Activated CD4-positive, alpha-beta T cell treated with anti-CD3 and anti-CD28 coated beads, Interleukin-2, amount 50 U/mL, for 16 hours (primary cell): ENCODE data around the gene TUBB.
"Not testable (repeated sequence)": the region's sequence is repeated elsewhere in the genome, so short reads cannot be mapped to it uniquely, and the experiment has no call there.

Experiments used
- DNase-seq: peaks from one replicate; pipeline ENCODE4 v3.0.0-alpha.2; 2020

Gene TUBB

DNA sequence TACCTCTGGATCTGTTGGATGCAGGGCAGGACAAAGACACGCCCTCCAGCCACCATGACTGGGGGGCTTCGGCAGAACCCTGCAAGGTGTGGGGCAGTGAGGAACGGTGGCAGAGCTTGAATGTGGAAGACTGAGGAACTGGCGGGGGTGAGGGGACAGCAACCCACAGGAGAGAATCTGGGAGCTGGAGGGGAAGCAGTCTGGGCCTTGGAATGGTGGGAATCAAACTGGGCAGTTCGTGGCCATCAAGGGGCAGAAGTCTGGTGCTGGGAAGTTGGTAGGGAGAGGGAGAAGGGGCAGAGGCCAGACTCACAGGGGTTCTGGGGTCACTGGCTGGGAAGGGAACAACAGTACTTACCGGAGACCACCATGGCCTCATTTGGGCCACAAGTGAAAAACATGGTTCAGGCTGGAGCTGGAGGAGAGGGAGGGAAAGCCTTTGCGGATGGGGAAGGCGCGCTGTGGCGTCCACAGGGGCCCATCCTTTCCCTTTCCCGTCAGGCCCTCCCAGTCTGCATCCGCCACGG is 21.7 kb downstream of the TUBB start:
- no peak for DNase-seq

- DNase-seq = peak; percentile 99
Measured at GRCh38 chr6:30742316-30743098, 22.4 kb downstream of the TUBB start, which contains the start of gene FLOT1. Gene FLOT1, minus strand, starts transcription at chr6:30742687. Its CDS starts 498 bp downstream, at chr6:30742189.

DNA sequence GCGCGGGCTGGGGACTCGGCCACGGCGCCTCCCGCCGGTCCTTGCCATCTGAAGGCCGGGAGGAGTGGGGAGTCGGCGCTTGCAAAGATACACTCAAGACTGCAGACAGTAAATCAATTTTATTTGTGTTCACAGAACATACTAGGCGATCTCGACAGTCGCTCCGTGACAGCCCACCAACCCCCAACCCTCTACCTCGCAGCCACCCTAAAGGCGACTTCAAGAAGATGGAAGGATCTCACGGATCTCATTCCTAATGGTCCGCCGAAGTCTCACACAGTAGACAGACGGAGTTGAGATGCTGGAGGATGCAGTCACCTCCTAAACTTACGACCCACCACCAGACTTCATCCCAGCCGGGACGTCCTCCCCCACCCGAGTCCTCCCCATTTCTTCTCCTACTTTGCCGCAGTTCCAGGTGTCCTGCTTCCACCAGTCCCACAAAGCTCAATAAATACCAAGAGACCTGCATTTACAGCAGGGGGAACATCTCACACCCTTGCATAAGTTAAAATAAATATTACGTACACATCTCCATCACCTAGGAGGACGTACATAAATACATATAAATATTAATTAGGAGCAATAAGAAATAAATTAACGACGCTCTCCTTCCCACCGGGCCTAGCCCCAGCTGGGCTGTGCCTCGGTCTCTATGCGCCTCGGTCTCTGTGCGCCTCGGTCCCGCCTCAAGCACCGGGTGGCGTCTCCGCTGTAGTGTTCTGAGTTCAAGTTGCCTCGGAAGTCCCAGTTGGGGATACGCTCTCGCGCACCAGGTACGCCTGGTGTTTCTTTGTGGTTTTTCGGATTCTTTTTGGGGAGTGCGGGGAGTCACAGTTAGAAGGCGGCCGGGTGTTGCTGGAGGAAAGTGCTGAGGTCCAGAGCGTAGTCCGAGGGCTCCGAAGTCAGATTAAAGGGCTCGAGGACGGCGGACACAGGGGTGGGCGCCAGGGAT is 23.2 kb downstream of the TUBB start:
- DNase-seq = peak; percentile 58

- peak; percentile 92 for DNase-seq
Measured at GRCh38 chr6:30744054-30744805, 24.1 kb downstream of the TUBB start, which contains the start of gene IER3. Gene IER3, minus strand, starts transcription at chr6:30744547. Its CDS starts 29 bp downstream, at chr6:30744518.

DNA sequence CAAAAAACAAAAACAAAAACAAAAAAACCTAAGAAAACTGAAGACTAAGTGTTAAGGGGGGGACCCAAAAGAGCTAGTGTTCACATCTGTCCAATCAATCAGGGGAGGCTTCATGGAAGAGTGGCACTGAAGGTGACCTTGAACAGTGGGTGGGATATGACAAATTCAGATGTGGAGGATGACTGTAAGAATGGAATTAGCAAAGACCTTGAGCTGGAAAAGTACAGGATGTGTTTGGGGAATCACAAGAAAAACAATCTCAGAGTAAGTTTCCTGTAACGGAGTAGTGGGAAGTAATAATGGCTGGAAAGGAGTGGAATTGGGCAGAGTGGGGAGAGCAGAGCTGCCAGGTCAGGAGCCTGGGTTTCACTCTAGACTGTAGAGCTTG is 27.1 kb downstream of the TUBB start:
- DNase-seq = no peak

- no peak for DNase-seq
Measured at GRCh38 chr6:30747902-30748769, 28.0 kb downstream of the TUBB start.

DNA sequence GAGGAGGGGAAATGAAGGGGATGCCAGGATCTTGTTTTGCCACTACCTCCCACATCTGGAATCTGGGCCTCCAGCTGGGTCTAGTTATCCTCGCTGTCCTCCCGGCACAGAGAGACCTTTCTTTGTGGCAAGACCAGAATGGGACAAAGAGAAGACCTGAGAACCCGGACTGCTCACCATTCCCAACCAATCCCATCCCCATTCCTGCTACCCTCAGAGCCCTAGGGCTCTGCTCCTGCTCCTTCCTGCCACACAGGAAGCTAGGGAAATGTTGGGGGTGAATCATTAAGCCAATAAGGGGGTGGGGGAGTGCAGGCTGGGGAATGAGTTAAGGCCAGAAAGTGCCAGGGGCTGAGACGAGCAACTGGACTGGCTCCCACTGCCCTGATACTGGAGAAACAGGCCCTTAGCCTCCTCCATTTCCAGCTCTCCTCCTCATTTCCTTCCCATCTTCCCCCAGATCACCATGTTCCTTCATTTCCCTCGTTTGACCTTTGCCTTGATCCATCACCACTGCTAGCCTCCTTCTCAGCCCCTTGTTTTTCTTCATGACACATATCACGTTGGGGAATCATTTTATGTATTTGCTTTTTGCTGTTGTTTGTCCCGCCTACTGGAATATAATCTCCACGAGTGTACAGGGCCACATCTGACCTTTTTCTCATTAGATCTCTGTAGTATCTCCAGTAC is 28.8 kb downstream of the TUBB start:
- DNase-seq = no peak

GRCh38 chr6:30749554-30750378 is 29.6 kb downstream of the TUBB start:
- DNase-seq = no peak

- DNase-seq = no peak
Measured at GRCh38 chr6:30750379-30750668, 30.2 kb downstream of the TUBB start.

GRCh38 chr6:30752157-30752927 is 32.2 kb downstream of the TUBB start:
- DNase-seq = no peak

GRCh38 chr6:30754631-30755030 is 34.5 kb downstream of the TUBB start:
- no peak for DNase-seq

GRCh38 chr6:30756405-30757003 is 36.4 kb downstream of the TUBB start:
- not testable (repeated sequence) for DNase-seq

DNA sequence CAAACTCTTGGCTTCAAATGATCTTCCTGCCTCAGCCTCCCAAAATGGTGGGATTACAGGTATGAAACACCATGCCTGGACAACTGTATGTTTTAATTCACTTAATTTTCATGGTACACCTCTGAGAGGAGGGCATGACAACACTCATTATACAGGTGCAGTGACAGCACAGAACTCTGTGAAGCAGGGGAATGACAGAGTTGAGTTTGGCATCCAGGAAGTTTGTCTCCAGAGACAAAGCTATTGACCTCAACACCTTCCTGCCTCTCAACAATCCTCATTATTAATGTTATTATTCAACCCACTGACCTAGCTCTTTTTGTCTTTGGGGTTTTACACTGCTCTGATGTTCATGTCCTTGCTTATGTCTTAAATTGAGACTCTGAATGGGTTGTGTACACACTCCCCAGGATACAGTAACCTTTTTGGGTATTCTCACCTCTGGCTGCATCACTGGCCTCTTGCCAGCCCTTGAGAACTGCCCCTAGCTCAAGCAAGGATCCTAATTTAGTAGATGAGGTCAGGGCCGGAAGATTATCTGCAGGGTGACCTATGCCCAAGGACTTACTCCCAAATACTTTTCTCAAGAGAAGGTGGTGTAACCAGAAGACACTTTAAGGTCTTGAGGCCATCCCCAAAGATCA is 37.2 kb downstream of the TUBB start:
- DNase-seq = no peak

DNA sequence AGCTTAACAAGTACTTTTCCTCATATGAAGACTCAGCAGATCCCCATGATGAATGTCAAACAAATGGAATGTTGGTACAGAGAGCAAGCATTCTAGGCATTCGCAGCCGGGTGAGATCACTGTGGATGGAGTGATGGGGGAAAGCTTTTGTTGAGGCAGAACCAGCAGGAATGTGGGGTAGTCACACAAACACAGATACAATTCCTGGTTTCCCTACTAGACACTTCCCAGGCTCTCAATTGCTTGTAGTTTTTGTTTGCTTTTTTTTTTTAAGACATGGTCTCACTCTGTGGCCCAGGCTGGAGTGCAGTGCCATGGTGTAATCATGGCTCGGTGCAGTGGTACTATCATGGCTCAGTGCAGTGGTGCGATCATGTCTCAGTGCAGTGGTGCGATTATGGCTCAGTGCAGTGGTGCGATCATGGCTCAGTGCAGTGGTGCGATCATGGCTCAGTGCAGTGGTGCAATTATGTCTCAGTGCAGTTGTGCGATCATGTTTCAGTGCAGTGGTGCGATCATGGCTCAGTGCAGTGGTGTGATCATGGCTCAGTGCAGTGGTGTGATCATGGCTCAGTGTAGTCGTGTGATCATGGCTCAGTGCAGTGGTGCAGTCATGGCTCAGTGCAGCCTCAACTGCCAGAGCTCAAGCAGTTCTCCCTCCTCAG is 39.6 kb downstream of the TUBB start:
- DNase-seq = no peak

- DNase-seq = no peak
Measured at GRCh38 chr6:30760549-30760948, 40.4 kb downstream of the TUBB start.

GRCh38 chr6:30761791-30762429 is 41.8 kb downstream of the TUBB start:
- no peak for DNase-seq

DNA sequence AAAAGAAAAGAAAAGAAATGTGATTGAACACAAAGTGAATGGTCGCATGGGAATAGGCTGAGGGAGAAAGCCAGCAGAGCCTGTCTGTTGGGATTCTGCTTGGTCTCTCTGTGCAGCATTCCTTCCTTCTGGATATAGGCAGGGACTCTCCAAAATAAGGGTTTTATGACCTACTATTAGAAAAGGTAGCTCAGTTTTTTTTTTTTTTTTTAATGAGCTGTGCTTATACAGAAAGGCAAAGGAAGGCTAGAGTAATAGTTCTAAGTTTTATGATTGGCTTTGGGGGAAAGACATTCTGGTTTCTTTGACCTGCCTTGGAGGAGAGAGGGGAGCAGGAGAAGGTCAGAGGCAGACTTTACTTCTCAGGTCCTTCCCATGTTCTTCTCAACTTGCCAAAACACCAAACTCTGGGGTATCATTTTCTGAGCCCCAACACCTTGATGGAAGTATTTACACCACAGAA is 43.0 kb downstream of the TUBB start:
- DNase-seq = no peak
